Hair follicular keratinocyte (primary cell): ENCODE data around the gene JMJD4. TPM values are rescaled to one million over a fixed set of nuclear protein-coding genes. Genes with fewer than 3 reads are reported as not detected.

Experiments
- total RNA-seq: library from RNA; depleted of rRNA; stranded (reverse); fragments of >200 nt; gene quantifications from 2 replicates; pipeline ENCODE4 v1.2.3, GENCODE V29; 2015

JMJD4 gene
- total RNA-seq = 24.9 and 37.4 TPM in 2 replicates

DNA sequence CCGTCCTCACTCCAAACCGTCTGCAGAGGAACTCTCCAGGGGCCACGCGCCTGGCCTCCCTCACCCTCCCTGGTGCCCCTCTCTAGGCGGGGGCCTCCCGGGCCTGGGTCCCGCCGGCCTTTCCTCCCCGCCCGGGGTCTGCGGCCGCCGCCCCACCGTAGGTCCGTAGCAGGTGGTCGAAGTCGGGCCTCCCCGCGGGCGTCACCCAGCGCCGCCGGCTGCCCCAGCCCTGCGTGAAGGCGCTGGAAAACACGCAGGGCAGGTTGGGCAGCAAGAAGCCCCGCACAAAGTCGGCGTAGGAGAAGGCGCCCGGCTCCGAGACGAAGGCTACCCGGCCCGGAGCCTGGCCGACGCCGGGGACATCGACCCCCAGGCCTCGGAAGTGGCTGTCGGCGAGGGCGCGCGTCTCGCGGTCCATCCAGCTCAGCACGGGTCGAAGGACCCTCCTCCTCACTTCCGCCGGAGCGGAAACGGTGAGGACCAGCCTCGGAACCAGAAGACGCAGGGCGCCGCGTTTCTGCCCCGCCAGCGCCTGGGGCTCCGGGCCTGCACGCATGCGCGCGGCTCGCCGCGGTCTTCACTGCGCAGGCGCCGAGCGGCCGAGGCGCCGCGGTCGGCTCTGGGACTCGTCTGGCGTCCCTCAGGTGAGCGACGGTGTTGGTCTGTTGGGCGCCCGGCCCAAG is at the start of gene JMJD4, which contains the start of gene SNAP47:
TSS of gene JMJD4 (minus strand) at position 447 of the 683 bp plus-strand sequence. CDS start at position 418, 29 bp downstream.
TSS of gene SNAP47 (plus strand) at position 580 of the 683 bp plus-strand sequence. CDS start 12,302 bp downstream, outside the sequence.

Other genes starting within 250 kb of the JMJD4 start
- 1.5 and 5.7 TPM in 2 replicates for gene ZNF678, start 171.7 kb downstream of the JMJD4 start, total RNA-seq
- gene SNAP47, start 133 bp upstream of the JMJD4 start, total RNA-seq = 35.9 and 41.2 TPM in 2 replicates
- gene PRSS38, start 80.4 kb upstream of the JMJD4 start, total RNA-seq = not detected in 2 replicates
- under 0.01 and 0.08 TPM in 2 replicates for gene WNT9A, start 212.6 kb upstream of the JMJD4 start, total RNA-seq